Bone marrow (tissue), 2 donors: ENCODE results near the gene METTL23.
A peak's percentile ranks its signal among the peaks of the same experiment; 100 is the strongest.

Experiments used
- DNase-seq, 2 donors: peaks; one replicate each; lab custom pipeline; 2025; lab: John Stamatoyannopoulos, UW

The METTL23 gene, protein sequence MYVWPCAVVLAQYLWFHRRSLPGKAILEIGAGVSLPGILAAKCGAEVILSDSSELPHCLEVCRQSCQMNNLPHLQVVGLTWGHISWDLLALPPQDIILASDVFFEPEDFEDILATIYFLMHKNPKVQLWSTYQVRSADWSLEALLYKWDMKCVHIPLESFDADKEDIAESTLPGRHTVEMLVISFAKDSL

DNA sequence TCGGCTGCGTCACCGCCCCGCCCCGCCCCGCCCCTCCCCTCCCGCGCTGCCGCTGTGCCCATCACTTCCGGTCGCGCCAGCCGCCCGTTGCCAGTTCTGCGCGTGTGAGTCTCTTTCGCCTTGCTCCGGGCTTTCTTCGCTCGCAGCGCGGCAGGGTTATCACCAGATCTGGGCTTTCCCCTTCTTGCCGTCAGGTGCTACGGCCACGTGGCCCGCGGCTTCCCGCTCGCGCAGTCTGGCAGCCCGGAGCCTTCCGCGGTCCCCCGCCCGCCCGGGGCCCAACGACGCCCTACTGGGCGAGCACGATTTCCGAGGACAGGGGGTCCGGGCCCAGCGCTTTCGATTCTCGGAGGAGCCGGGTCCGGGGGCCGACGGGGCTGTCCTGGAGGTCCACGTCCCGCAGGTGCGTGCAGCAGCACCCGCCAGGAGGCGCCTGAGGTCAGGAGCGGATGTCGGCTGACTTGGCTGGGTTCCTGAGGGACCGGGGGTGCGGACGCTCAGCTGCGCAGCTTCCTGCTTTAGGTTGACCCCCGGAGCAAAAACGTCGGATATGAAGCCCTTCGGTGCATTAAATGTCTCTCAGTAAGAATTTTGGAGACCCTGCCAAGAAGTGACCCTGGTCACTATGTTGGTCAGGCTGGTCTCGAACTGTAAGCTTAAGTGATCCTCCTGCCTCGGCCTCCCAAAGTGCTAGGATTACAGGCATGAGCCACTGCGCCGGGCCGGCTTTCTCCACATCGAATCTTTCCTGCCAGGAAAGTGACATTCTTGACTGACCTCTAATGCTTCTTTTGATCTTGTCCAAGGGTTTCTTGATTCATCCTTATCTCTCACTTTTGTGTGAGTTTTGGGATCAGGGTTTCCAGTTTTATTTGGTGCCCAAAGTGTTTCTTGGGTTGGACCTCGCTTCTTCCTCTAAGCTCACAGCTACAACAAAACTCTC is at the start of gene METTL23:
METTL23 (plus strand) TSS at position 64 of the 943 bp plus-strand sequence. CDS start 2,872 bp downstream, outside the sequence.
- DNase-seq: peak; percentile 57 to 84

DNA sequence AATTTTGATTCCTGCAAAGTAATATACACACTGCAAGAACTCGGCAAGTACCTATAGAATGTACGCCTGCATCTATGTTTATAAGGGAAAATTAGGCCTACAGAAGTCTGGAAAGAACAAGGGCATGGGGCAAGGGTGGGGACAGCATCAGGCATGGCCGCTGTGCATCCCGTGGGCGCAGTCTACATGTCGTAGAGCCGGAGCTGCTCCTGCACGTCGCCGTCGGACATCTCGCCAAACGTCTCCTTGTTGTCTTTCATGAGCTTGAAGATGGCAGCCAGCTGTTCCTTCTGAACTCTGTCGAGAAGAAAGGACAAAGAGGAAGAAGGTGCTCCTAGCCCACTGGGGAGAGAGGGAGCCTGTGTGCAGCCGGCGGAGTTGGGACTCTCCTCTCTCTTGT is 49.2 kb upstream of the METTL23 start:
- DNase-seq: no peak

DNA sequence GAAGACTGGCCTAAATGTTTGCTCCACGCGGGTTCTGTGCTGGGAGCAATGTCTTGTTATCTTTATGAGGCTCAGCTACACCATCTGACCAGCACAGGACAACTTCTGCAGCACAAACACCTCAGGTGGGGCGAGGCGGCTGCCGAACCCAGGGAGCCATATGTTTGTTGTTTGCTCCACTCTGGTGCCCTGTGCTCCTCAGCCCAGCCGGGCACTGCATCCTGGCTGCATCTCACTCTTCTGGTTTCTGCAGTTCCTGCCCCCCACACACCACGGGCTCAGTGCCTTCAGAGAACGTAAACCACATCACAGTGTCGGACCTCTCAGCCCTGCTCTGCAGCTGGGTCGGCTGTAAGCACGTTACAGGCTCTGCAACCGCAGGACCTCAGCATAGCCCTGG is 48.3 kb upstream of the METTL23 start:
- DNase-seq: no peak

DNA sequence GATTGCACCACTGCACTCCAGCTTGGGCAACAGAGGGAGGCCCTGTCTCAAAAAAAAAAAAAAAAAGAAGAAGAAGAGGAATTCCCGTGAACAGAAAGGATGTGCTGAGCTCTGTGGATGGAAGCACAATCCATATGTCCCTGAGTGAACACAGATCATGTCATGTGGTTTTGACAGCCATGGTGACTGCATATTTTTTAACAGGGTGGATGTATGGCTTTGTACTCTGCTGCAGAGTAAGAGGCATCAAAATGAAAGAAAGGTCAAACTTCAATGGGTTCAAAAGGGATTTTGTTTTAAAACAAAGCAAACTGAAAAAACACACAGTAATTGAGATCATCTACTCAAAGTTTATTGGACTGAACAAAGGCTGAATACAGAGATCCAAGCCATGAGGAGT is 47.4 kb upstream of the METTL23 start:
- DNase-seq: no peak

DNA sequence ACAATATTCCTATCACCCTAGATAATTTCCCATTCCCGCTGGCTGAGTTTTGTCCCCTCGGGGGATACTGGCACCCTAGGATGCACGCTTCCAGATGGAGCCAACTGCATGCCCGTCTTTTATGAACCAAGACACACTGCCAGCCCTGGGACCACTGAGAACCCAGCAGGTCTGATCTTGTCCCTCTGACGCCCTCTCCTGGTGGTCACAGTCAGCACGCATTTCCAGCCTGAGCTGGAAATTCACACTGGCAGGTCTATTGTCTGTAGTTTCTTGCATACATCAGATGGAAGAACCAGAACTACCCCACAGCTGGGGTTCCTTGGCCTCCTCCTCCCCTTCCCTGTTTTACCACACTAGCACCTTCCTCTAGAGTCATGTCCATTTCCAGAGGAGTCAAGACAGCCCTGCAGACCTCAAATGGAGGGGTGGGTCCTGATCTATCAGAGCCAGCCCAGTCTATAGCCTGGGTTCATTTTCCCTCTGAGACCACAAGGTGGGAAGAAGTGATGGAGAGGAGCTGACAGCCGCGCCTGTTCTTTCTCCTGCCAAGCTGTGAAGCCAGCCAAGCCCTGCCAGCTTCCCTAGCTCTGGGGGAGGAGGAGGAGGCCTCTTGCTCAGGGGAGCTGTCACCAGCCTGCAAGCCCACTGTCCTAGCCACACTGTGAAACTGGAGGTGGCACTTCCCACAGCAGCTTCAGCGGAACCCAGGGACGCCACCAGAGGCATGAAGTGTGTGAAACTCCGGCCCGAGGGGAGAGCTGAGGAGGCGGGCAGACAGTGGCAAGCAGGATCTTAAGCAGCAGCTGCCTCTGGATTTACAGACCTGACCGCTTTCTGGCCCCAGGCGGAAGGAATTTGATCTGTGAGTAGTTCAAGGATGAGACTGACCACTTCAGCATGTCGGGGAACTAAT is 45.2 kb upstream of the METTL23 start:
- DNase-seq: peak; percentile 1 to 66

DNA sequence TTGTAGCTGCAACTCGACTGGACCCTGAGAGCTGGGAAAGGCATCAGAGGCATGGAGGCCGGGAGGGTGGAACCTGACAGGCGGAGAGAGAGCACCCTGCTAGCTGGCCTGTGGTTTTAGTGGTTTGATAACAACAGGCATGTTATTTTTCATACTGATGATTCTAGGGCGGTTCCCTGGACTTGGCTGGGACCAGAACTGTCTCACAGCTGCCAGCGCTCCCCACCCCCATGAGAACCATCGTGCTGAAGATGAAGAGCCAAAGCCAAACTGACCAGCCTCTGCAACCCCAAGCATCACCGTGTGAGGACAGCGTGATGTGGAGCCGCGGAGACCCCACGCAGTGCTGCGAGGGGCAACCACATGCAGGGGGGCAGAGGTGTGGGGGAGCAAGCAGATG is 44.3 kb upstream of the METTL23 start:
- no peak for DNase-seq

DNA sequence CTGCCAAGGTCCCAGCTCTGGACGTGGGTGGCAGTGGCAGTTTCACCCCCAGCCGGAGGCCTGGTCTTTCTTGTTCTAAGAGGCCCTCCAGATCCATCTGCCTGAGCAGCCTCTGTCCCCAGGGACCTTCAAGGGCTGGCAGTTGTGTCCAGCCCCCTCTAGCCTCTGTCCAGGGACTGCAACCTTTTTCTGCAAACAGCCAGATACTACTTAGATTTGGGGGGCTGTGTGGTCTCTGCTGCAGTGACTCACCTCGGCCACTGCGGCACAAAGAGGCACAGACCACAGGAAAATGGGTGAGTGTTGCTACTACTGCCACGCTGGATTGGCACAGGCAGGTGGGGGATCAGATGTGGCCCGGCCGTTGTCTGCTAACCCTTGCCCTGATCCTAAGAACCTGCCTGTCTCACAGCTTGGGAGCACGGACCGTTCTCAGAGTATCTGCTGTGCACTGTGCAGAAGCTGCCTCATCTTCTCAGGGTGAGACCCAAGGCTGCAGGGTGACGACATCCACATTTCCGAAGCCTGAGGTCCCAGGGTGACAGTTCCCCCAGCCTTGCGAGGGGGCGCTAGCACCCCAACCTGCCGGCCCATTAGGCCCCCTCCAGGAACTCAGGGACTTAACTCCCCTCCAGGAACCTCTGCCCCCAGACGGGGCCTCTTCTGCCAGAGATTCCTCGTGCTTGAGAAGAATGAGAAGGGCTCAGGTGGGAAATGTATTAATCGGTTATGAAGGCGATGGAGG is 43.5 kb upstream of the METTL23 start:
- DNase-seq: no peak

DNA sequence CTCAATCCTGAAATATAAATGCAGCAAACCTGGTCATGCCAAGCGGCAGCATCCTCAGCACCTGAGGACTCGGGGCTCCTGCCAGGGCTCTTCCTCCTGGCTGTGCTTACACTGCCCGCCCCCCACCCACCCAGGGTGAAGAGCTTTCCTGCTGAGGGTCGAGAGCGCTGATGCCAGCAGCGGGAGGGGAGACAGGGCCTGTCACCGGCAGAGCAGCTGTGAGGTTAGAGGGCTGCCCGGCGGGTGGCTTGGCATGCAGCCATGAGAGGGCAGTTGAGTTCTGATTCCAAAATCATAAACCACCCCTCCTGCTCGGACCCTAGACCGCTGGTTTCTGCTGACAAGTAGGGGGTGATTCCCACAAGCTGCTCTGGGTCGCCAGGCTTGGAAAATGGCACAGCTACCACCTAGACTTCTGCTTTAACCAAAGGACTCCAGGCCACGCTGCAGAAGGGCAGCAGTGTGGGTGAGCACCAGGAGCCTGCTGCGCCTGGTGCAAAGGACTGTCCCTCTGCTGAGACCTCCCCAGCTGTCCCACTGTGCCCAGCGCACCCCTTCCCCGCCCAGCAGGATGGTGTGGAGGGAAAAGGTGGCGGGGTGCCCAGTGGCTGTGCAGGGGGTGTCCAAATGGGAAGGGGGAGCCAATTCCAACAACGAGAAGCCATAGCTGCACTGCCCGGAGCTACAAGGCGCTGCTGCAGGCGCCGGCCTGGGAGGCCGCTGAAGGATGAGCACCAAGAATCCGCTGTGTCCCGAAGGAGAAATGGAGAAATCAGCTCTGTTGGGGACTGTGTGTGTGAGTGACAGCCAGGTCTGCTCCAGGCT is 42.5 kb upstream of the METTL23 start:
- no peak for DNase-seq

DNA sequence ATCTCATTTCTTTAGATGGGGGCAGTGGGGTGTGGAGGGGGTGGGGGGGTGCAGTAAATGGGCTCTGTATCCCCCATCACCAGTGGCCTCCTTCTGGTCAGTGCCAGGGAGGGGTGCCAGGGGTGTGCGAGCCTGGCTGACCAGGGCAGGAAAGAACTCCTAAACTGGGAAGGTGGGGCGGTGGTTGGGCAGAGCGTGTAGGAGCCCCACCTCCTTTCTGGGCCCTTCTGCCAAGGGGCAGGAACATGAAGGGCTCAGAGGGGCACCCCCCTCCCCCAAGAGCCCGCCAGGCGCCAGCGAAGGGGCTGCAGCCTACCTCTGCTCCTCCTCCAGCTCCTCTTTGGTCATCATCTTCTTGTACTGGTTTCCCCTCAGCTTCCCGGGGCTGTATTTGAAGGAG is 41.9 kb upstream of the METTL23 start:
- DNase-seq: no peak

DNA sequence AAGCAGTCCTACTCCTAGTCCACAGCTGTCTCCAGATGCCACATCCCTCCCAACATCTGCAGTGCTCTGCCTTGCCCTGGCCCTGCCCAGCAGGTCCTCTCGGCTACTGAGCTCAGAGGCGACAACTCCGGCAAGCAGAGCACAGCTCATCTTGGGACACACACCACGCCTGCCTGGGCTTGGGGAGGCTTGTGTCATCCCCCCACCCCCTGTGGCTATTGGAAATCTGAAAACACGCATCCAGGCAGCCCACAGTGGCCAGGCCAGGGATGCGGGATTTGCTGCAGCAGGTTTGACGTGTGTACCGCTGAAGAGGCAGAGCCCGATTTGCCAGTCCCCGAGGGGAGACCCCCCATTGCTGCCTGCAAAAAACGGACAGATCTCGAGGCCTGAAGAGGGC is 41.3 kb upstream of the METTL23 start:
- DNase-seq: no peak

DNA sequence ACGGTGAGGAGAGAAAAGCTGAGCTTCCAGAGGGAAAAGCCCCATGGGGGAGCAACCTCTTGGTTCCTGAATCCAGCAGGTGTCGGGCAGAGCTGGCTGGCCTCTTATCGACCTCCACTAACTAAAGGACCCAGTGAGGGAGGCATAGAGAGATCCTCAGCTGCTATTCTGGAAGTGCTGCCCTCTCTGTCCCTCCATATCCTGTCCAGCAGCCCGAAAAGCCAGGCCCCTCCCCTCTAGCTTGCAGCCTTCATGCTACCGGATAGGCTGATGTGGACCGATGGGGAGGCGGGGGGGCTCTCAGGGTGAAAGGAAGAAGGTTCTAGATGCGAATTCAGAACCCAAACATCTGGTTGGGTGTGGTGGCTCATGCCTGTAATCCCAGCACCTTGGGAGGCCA is 40.8 kb upstream of the METTL23 start:
- DNase-seq: no peak

DNA sequence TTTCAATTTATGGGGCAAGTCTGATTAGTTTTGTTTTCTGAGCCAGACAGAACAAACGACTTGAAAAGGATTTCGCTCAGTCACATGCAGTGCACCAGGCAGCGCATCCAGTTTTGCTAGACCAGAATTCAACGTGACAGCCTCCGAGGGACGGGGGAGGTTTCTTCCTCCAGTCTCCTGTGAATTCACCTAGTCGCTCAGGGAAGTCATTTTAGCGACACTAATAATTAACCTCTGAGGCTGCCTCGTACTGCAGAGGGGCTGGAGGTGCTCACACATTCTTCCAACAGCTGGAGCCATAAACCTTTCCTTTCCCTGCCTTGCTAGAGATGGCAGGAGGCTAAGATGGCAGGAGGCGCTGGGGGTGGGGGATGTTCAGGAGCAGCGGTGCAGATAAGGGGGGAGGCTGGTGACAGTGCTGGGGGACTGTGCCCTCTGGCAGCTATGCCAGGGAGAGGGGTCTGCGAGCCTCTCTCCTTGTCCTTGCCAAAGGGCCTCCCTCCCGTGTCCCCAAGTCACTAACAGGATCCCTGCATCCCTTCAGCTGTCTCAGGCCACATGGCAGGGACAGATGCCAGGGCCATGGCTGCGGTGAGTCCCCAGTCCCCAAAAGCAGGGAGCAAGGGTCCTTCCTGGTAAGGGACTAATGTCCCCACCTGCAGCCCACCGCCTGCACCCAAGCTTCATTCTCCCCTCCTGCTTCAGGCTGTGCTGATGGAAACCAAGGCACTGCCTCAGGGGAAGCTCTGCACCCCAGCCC is 39.9 kb upstream of the METTL23 start:
- DNase-seq: no peak

DNA sequence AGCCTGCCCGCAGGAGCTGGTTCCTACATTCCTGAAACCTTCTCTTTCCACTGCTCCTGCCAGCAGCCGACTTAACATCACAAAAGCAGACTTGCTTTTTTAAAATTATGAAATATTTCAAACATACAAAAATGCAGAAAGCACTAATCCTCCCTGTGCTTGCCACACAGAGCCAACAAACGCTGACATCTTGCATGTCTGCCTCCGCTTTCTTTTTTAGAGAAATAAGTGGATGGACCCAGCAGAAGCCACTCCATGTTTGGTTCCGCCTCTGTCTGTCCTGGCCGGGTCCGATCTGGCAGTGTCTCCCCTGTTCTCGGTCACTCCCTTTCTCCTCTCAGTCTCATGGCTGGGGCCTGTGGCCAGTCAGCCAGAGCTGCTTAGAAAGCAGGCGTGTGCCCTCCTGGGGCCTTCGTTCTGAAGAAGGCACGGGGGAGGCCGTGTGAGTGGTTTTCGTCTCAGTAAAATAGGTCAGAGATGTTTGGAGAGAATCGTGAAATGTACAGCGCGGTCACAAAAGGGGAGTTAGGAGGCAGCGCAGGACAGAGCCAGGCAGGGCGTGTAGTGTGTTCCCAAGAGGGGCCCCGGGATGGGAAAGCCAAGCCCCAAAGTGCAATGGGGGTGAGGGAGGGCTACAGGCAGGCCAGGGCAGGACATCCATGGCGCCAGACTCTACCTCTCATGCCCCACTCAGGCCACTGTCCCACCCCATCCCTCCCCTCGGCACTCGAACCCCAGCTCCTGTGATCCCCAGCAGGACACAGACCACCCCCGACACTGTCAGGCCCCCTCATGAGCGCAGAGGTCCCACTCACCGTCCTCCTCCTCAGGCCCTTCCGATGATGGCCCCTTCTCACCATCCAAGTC is 39.1 kb upstream of the METTL23 start:
- no peak for DNase-seq

DNA sequence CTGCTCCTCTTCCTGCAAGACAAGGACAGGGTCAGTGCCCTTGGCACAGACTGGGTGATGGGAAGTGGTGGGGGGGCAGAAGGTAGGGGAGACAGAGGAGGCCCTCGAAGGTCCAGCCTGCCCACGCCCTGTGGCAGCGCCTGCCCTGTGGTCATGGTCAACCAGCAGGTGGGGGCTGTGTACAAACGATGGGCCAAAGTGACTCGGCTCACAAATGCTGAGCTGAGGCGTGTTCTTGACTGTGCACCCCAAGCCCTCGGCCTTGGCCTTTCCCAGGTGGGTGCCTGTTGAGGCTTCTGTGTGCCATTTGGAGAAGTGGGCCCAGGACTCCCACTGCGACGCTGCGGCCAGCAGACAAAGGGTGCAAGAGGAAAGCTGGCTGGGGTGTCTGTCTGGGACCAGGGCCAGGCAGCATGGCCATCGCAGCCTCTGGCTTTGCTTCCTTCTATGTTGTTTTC is 38.4 kb upstream of the METTL23 start:
- DNase-seq: no peak

DNA sequence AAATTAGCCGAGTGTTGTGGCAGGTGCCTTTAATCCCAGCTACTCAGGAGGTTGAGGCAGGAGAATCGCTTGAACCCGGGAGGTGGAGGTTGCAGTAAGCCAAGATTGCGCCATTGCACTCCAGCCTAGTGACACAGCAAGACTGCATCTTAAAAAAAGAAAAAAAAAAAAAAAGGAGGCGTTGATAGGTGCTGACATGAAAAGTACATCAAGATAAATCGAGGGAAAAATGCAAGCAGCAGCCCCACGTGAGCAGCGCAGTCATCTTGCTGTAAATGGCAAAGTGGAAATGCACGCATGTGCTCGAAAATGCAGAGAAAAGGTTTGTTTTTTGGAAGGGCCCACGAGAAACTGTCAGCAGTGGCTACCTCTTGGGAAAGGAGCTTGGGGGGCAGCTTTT is 36.8 kb upstream of the METTL23 start:
- no peak for DNase-seq

DNA sequence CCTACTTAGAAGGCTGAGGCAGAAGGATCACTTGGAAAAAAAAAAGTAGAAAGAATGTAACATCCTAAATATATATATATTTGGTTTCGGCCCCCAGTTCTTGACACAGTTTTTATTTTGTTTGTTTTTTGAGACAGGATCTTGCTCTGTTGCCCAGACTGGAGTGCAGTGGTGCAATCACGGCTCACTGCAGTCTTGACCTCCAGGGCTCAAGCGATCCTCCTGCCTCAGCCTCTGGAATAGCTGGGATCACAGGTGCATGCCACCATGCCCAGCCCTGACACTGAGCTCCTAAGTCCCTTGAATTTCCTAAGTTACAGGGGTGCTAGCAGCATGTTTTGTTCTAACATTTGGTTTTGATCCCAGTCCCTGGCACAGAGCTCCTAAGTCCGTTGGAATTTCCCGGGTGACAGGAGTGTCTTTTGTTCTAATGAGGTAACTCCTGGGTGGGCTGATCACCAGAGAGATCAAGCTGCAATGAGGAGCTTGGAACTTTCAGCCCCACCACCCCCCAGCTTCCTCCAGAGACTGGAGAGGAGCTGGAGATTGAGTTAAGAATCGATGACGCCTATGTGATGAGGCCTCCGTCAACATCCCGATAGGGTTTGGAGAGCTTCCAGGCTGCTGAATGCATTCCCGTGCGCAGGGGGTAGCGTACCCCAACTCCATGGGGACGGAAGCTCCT is 35.9 kb upstream of the METTL23 start:
- no peak for DNase-seq

DNA sequence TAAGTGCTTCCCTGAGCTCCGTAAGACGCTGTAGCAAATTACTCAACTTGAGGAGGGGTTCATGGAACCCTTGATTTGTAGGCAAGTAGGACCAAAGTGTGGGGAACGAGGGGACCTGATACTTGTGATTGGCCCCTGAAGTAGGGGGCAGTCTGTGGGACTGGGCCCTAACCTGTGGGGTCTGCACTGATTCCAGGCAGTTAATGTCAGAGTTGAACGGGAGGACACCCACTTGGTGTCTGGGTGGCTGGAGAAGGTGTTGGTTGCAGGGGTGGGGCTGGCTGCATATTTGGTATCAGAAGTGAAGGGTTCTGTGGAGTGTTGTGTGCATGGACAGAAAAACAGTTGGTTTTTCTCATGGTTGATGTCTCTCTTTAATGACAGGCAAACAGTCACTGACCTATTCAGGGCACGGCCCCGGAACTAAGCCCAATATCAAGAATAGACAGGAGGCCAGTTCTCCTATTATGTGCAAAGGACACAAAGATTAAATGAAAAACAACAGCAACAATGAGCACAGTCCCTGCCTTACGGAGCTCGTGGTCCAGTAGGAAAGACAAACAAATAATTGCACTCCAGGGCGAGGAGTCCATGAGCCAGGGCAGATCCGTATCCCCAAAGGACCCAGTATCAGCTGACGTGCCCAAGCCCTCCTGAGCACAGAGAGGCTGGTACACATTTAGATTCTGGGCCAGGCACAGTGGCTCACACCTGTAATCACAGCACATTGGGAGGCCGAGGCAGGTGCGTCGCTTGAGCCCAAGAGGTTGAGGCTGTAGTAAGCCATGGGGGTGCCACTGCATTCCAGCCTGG is 35.1 kb upstream of the METTL23 start:
- no peak for DNase-seq
